Fibroblast of lung (primary cell): ENCODE results near the gene SULF2.

Experiments used
- EZH2 ChIP-seq: IDR thresholded peaks from 2 replicates; pipeline ENCODE4 v1.5.1; 2012; ENCODE audit warnings: low read length, control low read depth, mild to moderate bottlenecking; ENCODE audit errors: missing control alignments
- TF ChIP-seq, protein P1 (sequence below), 2 donors: IDR thresholded peaks in 1 of 2; conservative IDR thresholded peaks in 1 of 2; 1 replicate in 1 of 2; 2 replicates in 1 of 2; pipeline ENCODE4 v1.5.1; 2011 to 2012; ENCODE audit warnings: low read length in 2 of 2, control low read depth in 1 of 2, inconsistent platforms in 1 of 2, low read depth in 1 of 2, mild to moderate bottlenecking in 1 of 2

DNA sequence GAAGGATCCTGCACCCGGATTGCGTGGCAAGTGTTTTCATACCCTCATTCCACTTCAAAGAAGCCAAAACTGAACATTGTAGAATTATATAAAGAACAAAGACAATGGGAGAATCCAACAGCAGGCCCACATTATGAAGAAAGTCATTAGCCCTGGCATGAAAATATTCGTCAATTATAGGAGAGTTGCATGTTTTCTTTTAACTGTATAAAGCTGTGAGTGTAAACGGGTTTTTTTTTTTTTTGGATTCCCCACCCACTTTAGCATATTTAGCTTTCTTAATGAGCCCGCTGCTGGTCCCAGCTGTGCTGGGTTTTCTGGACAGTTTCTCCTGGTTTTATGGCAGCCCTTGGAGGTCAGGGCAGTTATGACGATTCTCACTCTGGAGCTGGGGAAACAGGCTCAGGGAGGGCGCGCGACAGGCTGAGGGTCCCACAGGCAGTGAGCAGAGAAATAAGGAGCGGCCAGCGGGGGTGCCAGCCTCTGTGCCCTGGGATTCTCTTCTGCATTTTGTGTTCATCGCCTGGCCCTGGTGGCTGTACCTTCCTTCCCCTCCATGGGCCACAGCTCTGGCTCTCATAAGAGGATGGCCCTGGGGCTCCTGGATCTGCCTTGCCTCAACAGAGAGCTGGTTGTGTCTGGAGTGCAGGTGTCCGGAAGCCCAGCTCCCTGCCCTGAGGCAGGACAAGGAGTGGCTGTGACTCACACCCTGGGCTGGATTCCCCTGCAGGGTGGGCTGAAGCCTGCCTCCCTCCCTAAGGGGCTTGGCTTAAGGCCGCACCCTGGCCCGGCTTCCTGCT, 24.1 kb upstream of the SULF2 start:
- TF ChIP-seq, protein P1, sequence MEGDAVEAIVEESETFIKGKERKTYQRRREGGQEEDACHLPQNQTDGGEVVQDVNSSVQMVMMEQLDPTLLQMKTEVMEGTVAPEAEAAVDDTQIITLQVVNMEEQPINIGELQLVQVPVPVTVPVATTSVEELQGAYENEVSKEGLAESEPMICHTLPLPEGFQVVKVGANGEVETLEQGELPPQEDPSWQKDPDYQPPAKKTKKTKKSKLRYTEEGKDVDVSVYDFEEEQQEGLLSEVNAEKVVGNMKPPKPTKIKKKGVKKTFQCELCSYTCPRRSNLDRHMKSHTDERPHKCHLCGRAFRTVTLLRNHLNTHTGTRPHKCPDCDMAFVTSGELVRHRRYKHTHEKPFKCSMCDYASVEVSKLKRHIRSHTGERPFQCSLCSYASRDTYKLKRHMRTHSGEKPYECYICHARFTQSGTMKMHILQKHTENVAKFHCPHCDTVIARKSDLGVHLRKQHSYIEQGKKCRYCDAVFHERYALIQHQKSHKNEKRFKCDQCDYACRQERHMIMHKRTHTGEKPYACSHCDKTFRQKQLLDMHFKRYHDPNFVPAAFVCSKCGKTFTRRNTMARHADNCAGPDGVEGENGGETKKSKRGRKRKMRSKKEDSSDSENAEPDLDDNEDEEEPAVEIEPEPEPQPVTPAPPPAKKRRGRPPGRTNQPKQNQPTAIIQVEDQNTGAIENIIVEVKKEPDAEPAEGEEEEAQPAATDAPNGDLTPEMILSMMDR (conservative IDR thresholded peaks at IDR 0.05 in 1 of 2, IDR thresholded peaks at IDR 0.05 in 1 of 2; ENCODE audit: low read depth in 1 of 2, low read length in 2 of 2) = no peak
- TF ChIP-seq EZH2 = no peak
